CD4-positive, alpha-beta T cell treated with Interleukin-10 for 1 hour (primary cell): ENCODE data around the gene PHYHD1.
A peak's percentile ranks its signal among the peaks of the same experiment; 100 is the strongest.

Experiments
- DNase-seq: peaks from one replicate; pipeline ENCODE4 v3.0.0-alpha.2; 2020

PHYHD1 gene

GRCh38 chr9:128901822-128902221 lies 19.0 kb upstream of the PHYHD1 start:
- DNase-seq = no peak

- peak; percentile 88 for DNase-seq
Observed at GRCh38 chr9:128902351-128903078, 18.3 kb upstream of the PHYHD1 start.

GRCh38 chr9:128903079-128903461 lies 17.7 kb upstream of the PHYHD1 start:
- DNase-seq = no peak

DNA sequence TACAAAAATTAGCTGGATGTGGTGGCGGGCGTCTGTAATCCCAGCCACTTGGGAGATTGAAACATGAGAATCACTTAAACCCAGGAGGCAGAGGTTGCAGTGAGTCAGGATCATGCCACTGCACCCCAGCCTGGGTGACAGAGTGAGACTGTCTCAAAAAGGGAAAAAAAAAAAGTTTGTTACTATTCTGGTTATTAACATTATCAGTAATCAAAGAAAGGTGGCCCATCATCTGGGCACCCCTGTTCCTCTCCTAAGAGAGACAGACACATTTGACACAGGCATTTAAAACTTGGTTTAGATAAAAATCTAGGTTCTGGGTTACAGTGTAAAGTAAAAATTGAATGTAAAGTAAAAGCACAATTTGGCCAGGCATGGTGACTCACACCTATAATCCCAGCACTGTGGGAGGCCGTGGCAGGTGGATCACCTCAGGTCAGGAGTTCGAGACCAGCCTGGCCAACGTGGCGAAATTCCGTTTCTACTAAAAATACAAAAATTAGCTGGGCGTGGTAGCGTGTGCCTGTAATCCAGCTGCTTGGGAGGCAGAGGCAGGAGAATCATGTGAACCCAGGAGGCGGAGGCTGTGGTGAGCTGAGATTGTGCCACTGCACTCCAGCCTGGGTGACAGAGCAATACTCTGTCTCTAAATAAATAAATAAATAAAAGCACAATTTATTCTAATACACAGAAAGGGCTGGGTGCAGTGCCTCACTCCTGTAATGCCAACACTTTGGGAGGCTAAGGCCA lies 16.7 kb upstream of the PHYHD1 start:
- DNase-seq = no peak

- no peak for DNase-seq
Observed at GRCh38 chr9:128905964-128906363, 14.8 kb upstream of the PHYHD1 start.

DNA sequence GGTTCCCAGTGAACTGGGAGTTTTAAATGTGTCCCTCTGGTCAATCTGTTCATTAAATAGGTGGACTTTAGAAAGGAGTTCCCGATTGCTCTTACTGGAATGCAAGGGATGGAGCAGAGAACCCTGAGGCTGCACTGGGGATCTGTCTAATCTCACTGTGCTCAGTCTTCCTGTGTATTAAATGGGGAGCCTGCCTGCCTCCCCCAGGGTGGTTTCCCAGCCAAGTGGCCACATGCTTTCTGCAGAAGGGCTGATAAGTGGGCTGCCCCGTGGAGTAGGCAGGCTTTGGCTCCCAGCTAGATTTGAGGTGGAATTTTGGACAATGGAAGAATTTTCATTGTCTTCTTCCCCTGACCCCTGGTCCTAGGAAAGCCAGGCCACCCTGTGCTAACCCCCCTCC lies 14.0 kb upstream of the PHYHD1 start:
- no peak for DNase-seq

- no peak for DNase-seq
Observed at GRCh38 chr9:128908372-128908771, 12.4 kb upstream of the PHYHD1 start.

GRCh38 chr9:128909859-128910258 lies 10.9 kb upstream of the PHYHD1 start:
- DNase-seq = no peak

DNA sequence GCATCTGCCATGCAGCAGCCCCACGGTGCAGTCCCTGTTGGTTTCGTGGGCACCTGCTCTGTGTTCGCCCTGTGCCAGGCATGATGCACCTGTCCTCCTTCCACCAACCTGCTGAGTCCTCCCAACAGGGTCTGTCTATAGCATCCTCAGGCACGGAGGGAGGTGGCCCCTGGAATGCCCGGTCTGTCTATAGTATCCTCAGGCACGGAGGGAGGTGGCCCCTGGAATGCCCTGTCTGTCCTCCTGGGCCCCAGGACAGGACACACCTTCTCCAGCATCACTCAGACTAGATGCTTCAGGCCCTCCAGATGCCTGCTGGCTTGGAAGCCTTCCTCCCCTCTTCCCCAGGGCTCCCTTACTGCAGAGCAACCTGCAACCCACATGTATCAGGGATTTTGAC lies 9.9 kb upstream of the PHYHD1 start:
- DNase-seq = no peak

- no peak for DNase-seq
Observed at GRCh38 chr9:128911529-128912035, 9.2 kb upstream of the PHYHD1 start.

GRCh38 chr9:128912270-128912853 lies 8.4 kb upstream of the PHYHD1 start:
- no peak for DNase-seq

- no peak for DNase-seq
Observed at GRCh38 chr9:128913048-128913900, 7.5 kb upstream of the PHYHD1 start.

DNA sequence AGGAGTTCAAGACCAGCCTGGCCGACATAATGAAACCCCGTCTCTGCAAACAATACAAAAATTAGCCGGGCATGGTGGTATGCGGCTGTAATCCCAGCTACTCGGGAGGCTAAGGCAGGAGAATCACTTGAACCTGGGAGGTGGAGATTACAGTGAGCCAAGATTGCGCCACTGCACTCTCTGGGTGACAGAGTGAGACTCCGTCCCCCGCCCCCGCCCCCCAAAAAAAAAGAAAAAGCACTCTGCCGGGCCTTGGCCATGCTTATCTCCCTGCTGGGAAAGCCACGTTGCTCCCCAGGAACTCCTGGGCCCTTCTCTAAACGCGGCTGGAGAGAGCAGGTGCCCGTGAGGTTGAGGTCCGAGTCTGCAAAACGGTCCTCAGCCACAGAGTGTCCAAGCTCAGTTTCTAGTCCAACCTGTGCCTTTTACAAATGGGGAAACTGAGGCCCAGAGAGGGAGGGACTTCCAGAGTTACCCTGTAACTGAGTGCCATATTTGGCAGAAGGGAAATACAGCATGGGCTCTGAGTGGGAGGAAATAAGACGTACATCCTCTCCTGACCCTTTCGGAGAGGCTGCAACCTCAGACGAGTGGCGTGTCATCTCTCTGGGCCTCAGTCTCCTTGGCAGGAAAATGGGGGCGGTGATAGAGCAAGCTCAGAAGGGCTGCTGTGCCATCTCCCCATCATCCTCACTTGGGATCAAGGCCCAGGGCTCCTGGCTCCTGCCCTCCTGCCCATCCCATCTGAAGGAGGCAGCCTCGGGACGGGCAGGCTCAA lies 6.6 kb upstream of the PHYHD1 start:
- DNase-seq = no peak

GRCh38 chr9:128916204-128916603 lies 4.6 kb upstream of the PHYHD1 start:
- DNase-seq = no peak

DNA sequence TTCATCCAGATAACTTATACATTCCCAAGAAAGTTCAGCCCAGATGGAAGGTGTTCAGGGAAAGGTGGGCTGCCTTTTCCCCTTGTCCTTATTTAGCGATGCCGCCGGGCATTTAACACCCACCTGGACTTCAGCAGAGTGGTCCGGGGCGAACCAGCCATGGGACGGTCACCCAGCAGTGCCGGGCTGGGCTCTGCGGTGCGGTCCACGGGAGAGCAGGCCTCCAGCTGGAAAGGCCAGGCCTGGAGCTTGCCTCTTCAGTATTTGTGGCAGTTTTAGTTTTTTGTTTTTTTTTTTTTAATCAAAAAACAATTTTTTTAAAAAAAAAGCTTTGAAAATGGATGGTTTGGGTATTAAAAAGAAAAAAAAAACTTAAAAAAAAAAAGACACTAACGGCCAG lies 4.0 kb upstream of the PHYHD1 start:
- no peak for DNase-seq

GRCh38 chr9:128917151-128917849 lies 3.5 kb upstream of the PHYHD1 start:
- no peak for DNase-seq

- DNase-seq = no peak
Observed at GRCh38 chr9:128918921-128919320, 1.9 kb upstream of the PHYHD1 start.

DNA sequence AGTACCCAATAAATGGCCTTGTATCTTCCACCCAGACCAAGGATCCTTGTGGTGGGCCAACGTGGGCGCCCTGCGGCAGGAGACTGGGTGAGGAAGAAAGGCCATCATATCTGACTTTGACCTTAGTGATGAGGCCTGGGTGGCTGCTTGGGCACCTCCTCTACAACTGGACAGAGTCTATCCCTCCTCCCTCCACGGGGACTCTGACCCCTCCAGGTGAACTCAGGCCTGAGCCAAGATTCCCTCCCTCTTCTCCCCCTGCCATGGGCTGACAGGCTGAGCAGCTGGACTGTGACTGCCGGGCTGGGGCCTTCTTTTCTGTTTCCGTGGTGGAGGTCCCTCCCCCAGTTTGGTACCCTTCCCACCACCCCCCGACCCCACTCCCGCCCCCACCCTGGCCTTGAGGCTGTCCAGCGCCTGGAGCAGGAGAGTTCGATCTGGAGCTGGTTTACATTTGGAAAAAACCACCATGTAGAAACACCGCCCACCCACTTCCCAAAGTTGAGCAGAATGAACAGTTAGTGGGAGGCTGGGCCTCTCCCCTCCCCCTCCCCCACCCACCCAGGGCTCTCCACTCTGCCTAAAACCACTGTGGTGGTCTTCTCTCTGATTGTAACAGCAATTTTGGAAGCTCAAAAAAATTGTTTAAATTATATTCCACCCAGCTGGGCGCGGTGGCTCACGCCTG lies 1.2 kb upstream of the PHYHD1 start:
- no peak for DNase-seq

GRCh38 chr9:128921881-128922763 lies 1.3 kb downstream of the PHYHD1 start:
- no peak for DNase-seq

GRCh38 chr9:128923493-128923883 lies 2.7 kb downstream of the PHYHD1 start:
- no peak for DNase-seq
